ENCODE results near the gene GPR42. TPM values are rescaled to one million over a fixed set of nuclear protein-coding genes. Genes with fewer than 3 reads are reported as not detected.
"Not testable (repeated sequence)": the region's sequence is repeated elsewhere in the genome, so short reads cannot be mapped to it uniquely, and the experiment has no call there.

GPR42 gene
- total RNA-seq, 1 donor from 2014 or later = not detected

DNA sequence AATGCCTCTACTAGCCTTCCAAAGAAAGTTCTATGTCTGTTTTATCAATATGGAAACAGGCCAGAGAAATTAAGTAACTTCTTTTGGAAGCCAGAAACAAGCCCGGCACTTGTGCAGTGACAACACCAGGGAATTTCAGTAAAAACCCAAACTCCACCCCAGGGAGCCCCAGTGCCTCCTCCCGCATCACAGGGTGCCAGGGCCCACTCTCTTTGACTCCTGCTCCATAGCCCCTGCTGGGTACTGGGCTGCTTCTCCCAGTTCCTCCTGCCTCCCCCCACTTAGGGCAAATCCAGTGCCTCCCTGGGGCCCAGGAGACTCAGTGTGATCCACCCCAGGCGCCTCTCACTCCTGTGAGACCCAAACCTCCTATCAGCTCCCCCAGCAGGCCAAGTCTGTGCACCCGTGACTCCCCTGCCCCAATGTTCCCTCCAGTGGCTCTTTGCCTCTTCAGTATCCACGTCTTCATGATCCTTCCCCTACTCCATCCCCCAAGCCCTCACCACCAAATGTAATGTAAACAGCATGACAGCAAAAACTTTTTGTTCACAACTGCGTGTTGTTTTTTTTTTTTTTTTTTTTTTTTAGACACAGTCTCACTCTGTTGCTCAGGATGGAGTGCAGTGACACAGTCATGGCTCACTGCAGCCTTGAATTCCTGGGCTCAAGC is 14.9 kb upstream of the GPR42 start:
- Histone ChIP-seq H3K4me1 (no peaks in the 10 kb centered on the region), H3K4me3 (no peak overlapping the region), H3K9me3 (no peaks in the 10 kb centered on the region), H3K27me3 (no peaks in the 10 kb centered on the region), H3K27ac (no peak overlapping the region), H3K36me3 (no peaks in the 10 kb centered on the region)
- intact Hi-C loops (cut with DNase I) = no loop called here
- no peak for DNase-seq (ENCODE audit: low spot score in 2 of 2)
- TF ChIP-seq, protein P1, sequence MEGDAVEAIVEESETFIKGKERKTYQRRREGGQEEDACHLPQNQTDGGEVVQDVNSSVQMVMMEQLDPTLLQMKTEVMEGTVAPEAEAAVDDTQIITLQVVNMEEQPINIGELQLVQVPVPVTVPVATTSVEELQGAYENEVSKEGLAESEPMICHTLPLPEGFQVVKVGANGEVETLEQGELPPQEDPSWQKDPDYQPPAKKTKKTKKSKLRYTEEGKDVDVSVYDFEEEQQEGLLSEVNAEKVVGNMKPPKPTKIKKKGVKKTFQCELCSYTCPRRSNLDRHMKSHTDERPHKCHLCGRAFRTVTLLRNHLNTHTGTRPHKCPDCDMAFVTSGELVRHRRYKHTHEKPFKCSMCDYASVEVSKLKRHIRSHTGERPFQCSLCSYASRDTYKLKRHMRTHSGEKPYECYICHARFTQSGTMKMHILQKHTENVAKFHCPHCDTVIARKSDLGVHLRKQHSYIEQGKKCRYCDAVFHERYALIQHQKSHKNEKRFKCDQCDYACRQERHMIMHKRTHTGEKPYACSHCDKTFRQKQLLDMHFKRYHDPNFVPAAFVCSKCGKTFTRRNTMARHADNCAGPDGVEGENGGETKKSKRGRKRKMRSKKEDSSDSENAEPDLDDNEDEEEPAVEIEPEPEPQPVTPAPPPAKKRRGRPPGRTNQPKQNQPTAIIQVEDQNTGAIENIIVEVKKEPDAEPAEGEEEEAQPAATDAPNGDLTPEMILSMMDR (IDR thresholded peaks at IDR 0.05) = no peak

DNA sequence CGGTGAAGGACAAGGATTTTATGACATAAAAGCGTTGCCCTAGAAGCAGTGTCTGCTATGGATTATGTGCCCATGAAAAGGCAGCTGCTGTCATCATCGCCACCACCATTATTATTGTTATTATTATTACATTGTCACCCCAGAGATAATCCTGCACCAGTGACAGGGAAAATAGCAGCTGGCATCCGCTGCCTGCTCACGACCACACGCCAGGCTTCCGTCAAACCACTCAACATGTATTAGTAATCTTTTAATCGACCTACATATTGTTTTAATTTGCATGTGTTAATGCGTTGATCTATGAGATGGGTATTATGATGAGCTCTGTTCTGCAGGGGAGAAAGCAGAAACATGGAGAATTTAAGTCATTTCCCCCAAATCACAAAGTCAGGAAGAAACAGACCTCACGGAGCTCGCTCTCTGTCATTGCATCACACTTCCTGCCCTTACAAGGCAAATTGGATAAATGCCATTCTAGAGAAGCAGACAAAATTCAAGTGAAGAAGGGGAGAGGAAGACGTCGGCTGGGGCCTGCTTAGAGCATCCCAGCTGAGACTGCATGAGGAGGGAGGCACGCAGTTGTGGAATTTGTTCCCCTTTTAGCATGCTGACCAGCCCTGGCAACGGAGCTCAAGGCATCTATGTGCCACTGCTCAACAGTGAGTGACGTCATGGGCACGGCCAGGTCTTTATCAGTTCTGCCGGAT is 12.8 kb upstream of the GPR42 start, which contains the start of gene FFAR3:
Gene FFAR3, plus strand, starts transcription at position 594 of the 707 bp plus-strand sequence. CDS start 431 bp downstream, outside the sequence.
- no peaks in the 10 kb centered on the region for H3K36me3 ChIP-seq
- intact Hi-C loops (cut with DNase I) = no loop called here
- no peaks in the 10 kb centered on the region for H3K9me3 ChIP-seq
- H3K4me1 ChIP-seq = no peaks in the 10 kb centered on the region
- H3K27ac ChIP-seq = no peak within 1 kb of the TSS
- peak; percentile 42 to 73 for DNase-seq (ENCODE audit: low spot score in 2 of 2)
- no peak within 1 kb of the TSS for H3K4me3 ChIP-seq
- no peaks in the 10 kb centered on the region for H3K27me3 ChIP-seq
- TF ChIP-seq, protein P1 (IDR thresholded peaks at IDR 0.05) = no peak

DNA sequence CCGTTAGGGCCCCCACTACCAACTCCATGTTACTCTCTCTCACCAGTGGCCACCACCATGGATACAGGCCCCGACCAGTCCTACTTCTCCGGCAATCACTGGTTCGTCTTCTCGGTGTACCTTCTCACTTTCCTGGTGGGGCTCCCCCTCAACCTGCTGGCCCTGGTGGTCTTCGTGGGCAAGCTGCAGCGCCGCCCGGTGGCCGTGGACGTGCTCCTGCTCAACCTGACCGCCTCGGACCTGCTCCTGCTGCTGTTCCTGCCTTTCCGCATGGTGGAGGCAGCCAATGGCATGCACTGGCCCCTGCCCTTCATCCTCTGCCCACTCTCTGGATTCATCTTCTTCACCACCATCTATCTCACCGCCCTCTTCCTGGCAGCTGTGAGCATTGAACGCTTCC is 12.0 kb upstream of the GPR42 start:
- intact Hi-C loops (cut with DNase I); H3K9me3 ChIP-seq; H3K4me1 ChIP-seq; H3K4me3 ChIP-seq; DNase-seq (ENCODE audit: low spot score in 2 of 2); H3K27me3 ChIP-seq; H3K36me3 ChIP-seq; H3K27ac ChIP-seq: not testable (repeated sequence)

DNA sequence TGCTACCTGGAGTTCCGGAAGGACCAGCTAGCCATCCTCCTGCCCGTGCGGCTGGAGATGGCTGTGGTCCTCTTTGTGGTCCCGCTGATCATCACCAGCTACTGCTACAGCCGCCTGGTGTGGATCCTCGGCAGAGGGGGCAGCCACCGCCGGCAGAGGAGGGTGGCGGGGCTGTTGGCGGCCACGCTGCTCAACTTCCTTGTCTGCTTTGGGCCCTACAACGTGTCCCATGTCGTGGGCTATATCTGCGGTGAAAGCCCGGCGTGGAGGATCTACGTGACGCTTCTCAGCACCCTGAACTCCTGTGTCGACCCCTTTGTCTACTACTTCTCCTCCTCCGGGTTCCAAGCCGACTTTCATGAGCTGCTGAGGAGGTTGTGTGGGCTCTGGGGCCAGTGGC is 11.5 kb upstream of the GPR42 start:
- H3K36me3 ChIP-seq; H3K4me1 ChIP-seq; H3K27ac ChIP-seq; H3K27me3 ChIP-seq; H3K4me3 ChIP-seq; H3K9me3 ChIP-seq; intact Hi-C loops (cut with DNase I): not testable (repeated sequence)
- peak in 1 of 2 donors; percentile 51 for DNase-seq (ENCODE audit: low spot score in 2 of 2)

DNA sequence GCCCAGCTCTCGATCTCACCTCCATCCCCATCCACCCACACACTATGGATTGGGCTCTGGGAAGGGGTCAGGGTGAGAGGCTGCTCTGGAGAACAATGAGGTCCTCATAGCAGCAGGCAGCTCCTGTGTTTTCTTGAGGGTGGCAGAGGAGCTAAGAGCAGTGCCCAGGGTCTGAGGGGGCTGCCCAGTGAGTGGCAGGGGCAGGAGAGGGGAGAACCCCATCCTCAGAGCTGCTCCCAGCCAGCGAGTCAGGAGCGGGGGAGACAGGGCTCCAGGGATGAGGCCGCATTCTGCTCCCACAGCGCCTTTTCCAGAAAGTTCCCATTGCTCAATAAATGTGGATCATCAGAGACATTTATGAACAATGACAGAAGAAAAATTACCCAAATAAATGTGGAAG is 10.8 kb upstream of the GPR42 start:
- H3K9me3 ChIP-seq; intact Hi-C loops (cut with DNase I); H3K27me3 ChIP-seq; H3K4me1 ChIP-seq; H3K4me3 ChIP-seq; H3K27ac ChIP-seq; H3K36me3 ChIP-seq: not testable (repeated sequence)
- peak in 1 of 2 donors; percentile 37 for DNase-seq (ENCODE audit: low spot score in 2 of 2)

DNA sequence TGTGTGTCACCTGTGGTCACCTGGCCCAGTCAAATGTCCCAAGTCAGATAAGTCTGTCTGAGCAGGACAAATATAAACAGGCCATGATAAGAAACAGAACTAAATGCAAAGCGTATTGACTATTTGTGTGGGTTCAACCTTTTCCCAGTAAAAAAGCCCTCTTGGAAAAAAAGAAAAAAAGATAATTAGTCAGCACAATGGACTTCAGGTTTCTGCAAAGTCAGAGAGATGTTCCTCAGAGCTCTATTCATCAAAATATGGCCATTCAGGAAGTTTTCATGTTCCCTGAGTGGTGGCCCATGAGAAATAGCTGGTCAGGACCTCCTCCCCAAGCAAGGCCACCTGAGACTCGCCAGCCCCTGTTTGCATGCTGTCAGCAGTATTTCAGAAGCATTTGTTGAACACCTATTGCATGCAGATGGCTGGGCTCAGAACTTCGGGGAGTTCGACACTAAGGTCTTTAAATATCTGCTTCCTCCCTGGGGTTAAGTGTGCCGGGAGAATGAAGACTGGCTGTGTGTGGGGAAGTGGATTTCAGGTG is 9.9 kb upstream of the GPR42 start:
- no peak overlapping the region for H3K27ac ChIP-seq
- TF ChIP-seq, protein P1 (IDR thresholded peaks at IDR 0.05) = no peak
- intact Hi-C loops (cut with DNase I) = no loop called here
- H3K36me3 ChIP-seq = no peaks in the 10 kb centered on the region
- no peaks in the 10 kb centered on the region for H3K4me1 ChIP-seq
- H3K27me3 ChIP-seq = no peaks in the 10 kb centered on the region
- no peak overlapping the region for H3K4me3 ChIP-seq
- peak in 1 of 2 donors; percentile 8 for DNase-seq (ENCODE audit: low spot score in 2 of 2)
- no peaks in the 10 kb centered on the region for H3K9me3 ChIP-seq

DNA sequence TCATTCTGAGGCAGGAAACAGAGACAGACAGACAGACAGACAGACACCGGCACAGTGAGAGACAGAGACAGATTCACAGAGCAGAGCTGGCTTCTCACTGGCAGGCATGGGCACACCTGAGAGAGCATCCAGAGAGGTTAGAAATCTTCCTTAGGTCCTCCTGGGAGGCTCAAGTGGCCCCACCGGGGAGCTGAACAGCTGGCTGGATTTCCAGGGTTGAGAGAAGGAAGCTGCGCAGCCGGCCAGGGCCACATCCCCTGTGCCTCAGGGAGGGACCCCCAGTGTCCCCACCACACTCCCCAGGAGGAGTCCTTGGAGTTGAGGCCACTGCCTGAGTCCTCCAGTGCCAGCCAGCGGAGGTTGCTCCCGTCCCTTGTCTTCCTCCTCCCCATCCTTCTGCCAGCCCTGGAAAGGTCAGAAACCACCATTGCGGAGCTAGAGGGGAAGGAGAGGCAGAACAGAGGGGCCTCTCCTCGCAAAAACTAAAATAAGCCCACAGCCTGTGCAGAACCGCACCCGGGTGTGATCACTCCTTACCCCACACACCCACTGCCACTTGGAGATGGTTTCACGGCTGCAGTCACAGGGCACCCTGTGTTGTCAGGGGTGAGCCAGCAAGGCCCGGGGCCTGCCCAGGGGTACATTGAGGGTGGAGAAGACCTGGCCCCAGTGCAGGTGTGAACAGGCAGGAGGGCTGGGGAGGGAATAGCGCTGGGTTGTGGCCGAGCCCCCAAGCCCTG is 8.4 kb upstream of the GPR42 start:
- no peaks in the 10 kb centered on the region for H3K9me3 ChIP-seq
- TF ChIP-seq, protein P1 (IDR thresholded peaks at IDR 0.05) = no peak
- no peak overlapping the region for H3K27ac ChIP-seq
- no peak overlapping the region for H3K4me3 ChIP-seq
- intact Hi-C loops (cut with DNase I) = no loop called here
- H3K36me3 ChIP-seq = no peaks in the 10 kb centered on the region
- no peaks in the 10 kb centered on the region for H3K27me3 ChIP-seq
- no peaks in the 10 kb centered on the region for H3K4me1 ChIP-seq
- DNase-seq (ENCODE audit: low spot score in 2 of 2) = no peak
